ENCODE measurements around the gene POLR3B. TPM values are rescaled to one million over a fixed set of nuclear protein-coding genes. Genes with fewer than 3 reads are reported as not detected.

The POLR3B gene
- total RNA-seq, 1 donor from 2014 or later, result 15.1 TPM

Other genes starting within 250 kb of the POLR3B start
- 9.4 TPM for gene NUAK1, start 218.8 kb upstream of the POLR3B start, total RNA-seq
- 36.0 TPM for gene CKAP4, start 109.7 kb upstream of the POLR3B start, total RNA-seq
- gene TCP11L2, start 55.0 kb upstream of the POLR3B start, total RNA-seq, result 50.6 TPM
- not detected for gene RFX4, start 225.3 kb downstream of the POLR3B start, total RNA-seq

Measured in skeletal muscle tissue (tissue), 1 donor.